A673 (cell line): ENCODE data around the gene KLHL26.

ENCODE experiments used
- EZH2 ChIP-seq: fragments of 200-600 bp; sonication (generic); IDR thresholded peaks from 2 replicates; pipeline ENCODE4 v1.6.1; 2017; ENCODE audit warnings: borderline replicate concordance, low read depth, mild to moderate bottlenecking, mixed read lengths, antibody characterized with exemption, low read length; ENCODE audit not compliant: poor library complexity, severe bottlenecking
- TF ChIP-seq, protein P1 (sequence below): fragments of 300-800, 200-600 bp; sonication (generic); conservative IDR thresholded peaks from 2 replicates; pipeline ENCODE4 v1.5.1; 2017; ENCODE audit warnings: low read depth, mild to moderate bottlenecking, antibody characterized with exemption, low read length, moderate library complexity, mixed read lengths

DNA sequence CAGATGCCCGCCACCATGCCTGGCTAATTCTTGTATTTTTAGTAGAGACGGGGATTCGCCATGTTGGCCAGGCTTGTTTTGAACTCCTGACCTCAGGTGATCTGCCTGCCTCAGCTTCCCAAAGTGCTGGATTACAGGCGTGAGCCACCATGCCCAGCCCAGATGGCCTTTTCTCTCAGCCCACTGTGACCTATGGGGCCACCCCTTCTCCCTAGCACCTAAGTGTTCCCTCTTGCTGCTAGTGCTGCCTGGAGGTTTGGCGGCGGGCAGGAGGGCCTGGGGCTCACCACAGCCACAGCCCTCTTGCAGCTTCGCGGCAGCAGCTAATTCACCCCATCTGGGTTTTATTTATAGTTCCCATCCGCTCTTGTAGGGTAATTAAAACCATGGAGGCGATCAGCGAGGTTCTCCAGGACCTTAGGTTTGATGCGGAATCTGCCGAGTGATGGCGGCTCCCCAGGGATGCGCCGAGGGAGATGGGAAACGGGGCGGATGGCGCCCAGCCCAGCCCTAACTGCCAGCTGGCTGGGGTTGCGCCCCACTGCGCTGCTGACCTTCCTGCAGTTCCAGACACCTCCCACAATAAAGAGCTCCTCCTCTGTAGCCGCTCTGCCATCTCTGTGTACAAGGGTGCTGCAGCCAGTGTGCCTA is 45.0 kb upstream of the KLHL26 start:
- TF ChIP-seq, protein P1, sequence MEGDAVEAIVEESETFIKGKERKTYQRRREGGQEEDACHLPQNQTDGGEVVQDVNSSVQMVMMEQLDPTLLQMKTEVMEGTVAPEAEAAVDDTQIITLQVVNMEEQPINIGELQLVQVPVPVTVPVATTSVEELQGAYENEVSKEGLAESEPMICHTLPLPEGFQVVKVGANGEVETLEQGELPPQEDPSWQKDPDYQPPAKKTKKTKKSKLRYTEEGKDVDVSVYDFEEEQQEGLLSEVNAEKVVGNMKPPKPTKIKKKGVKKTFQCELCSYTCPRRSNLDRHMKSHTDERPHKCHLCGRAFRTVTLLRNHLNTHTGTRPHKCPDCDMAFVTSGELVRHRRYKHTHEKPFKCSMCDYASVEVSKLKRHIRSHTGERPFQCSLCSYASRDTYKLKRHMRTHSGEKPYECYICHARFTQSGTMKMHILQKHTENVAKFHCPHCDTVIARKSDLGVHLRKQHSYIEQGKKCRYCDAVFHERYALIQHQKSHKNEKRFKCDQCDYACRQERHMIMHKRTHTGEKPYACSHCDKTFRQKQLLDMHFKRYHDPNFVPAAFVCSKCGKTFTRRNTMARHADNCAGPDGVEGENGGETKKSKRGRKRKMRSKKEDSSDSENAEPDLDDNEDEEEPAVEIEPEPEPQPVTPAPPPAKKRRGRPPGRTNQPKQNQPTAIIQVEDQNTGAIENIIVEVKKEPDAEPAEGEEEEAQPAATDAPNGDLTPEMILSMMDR = no peak
- no peak for TF ChIP-seq EZH2
